Hepatocyte (in vitro differentiated cells): Measurements from ENCODE around the gene LRCH1. TPM values are rescaled to one million over a fixed set of nuclear protein-coding genes. Genes with fewer than 3 reads are reported as not detected.

Source experiments
- DNase-seq: peaks from one replicate; pipeline ENCODE4 v3.0.0-alpha.2; 2016; ENCODE audit warnings: low spot score
- H2AFZ ChIP-seq: fragments of 200-600 bp; sonication (generic); 2 replicates; pipeline ENCODE4 v1.6.0; 2016; ENCODE audit warnings: antibody characterized with exemption, mild to moderate bottlenecking
- H3K27ac ChIP-seq: fragments of 200-600 bp; sonication (generic); 2 replicates; pipeline ENCODE4 v1.5.1; 2016; ENCODE audit warnings: mild to moderate bottlenecking
- H3K27me3 ChIP-seq: fragments of 200-600 bp; sonication (generic); 2 replicates; pipeline ENCODE4 v1.6.1; 2016
- H3K36me3 ChIP-seq: fragments of 200-600 bp; sonication (generic); replicated peaks from 2 replicates; pipeline ENCODE4 v1.5.1; 2016; ENCODE audit warnings: low read depth; ENCODE audit not compliant: insufficient read depth
- H3K4me1 ChIP-seq: fragments of 200-600 bp; sonication (generic); 2 replicates; pipeline ENCODE4 v1.5.1; 2016; ENCODE audit warnings: mild to moderate bottlenecking, moderate library complexity; ENCODE audit not compliant: insufficient read depth
- H3K4me2 ChIP-seq: fragments of 200-600 bp; sonication (generic); 2 replicates; pipeline ENCODE4 v1.6.0; 2016
- H3K4me3 ChIP-seq: fragments of 200-600 bp; sonication (generic); 2 replicates; pipeline ENCODE4 v1.5.1; 2016; ENCODE audit warnings: mild to moderate bottlenecking
- H3K79me2 ChIP-seq: fragments of 200-600 bp; sonication (generic); 2 replicates; pipeline ENCODE4 v1.6.0; 2017; ENCODE audit warnings: mild to moderate bottlenecking
- H3K9me2 ChIP-seq: fragments of 200-600 bp; sonication (generic); replicated peaks from 2 replicates; pipeline ENCODE4 v1.6.0; 2017; ENCODE audit warnings: mild to moderate bottlenecking; ENCODE audit not compliant: insufficient read depth
- H3K9me3 ChIP-seq: fragments of 200-600 bp; sonication (generic); 2 replicates; pipeline ENCODE4 v1.5.1; 2016; ENCODE audit warnings: low read depth, mild to moderate bottlenecking
- H4K20me1 ChIP-seq: fragments of 200-600 bp; sonication (generic); 2 replicates; pipeline ENCODE4 v1.6.0; 2016; ENCODE audit warnings: mild to moderate bottlenecking; ENCODE audit not compliant: insufficient read depth, poor library complexity, severe bottlenecking
- CTCF ChIP-seq: fragments of 200-600 bp; sonication (generic); IDR thresholded peaks from 2 replicates; pipeline ENCODE4 v1.5.1; 2016; ENCODE audit warnings: antibody characterized with exemption, mild to moderate bottlenecking; ENCODE audit not compliant: poor library complexity
- EZH2 ChIP-seq: fragments of 200-600 bp; sonication (generic); IDR thresholded peaks from 2 replicates; pipeline ENCODE4 v1.6.1; 2016; ENCODE audit warnings: antibody characterized with exemption, mild to moderate bottlenecking, borderline replicate concordance
- EZH2phosphoT487 ChIP-seq: fragments of 200-600 bp; sonication (generic); IDR thresholded peaks from one replicate; pipeline ENCODE4 v1.6.1; 2018; ENCODE audit warnings: antibody characterized with exemption, mild to moderate bottlenecking, low read depth, moderate library complexity; ENCODE audit not compliant: unreplicated experiment, severe bottlenecking
- WGBS: methylation state at CpG from one replicate; pipeline ENCODE4 v1.1.6; 2016; ENCODE audit warnings: low lambda C conversion rate; ENCODE audit errors: missing lambda C conversion rate; 5-methylcytosine and 5-hydroxymethylcytosine counted together
- polyA plus RNA-seq: library from polyadenylated mRNA; unstranded; fragments of >200 nt; fragmentation: Nextera tagmentation; extraction: Ambion mirVana; gene quantifications from 2 replicates; pipeline ENCODE4 v1.2.1, GENCODE V29; 2016
- total RNA-seq: library from RNA; depleted of rRNA; stranded (reverse); fragments of >200 nt; gene quantifications from 2 replicates; pipeline ENCODE4 v1.2.3, GENCODE V29; 2014

Gene LRCH1
- total and polyA plus RNA-seq, 2 experiments from 2014 or later, result 5.7 to 14.1 TPM

GRCh38 chr13:46580362-46580839 is 27.4 kb downstream of the LRCH1 start:
- peaks cover 82% of the 10 kb centered on the region for H3K79me2 ChIP-seq
- WGBS, result 91% methylated on average over 5 of the region's 5 CpGs
- H3K27ac ChIP-seq, result no peak overlapping the region
- H2AFZ ChIP-seq, result no peak overlapping the region
- no peaks in the 10 kb centered on the region for H3K27me3 ChIP-seq
- H3K4me1 ChIP-seq, result peaks cover 23% of the 10 kb centered on the region
- no peak overlapping the region for H3K4me3 ChIP-seq
- peaks cover 12% of the 10 kb centered on the region for H4K20me1 ChIP-seq
- TF ChIP-seq EZH2phosphoT487 (no peak), EZH2 (no peak), CTCF (no peak)
- DNase-seq, result no peak
- no peaks in the 10 kb centered on the region for H3K9me2 ChIP-seq
- H3K9me3 ChIP-seq, result no peaks in the 10 kb centered on the region
- H3K36me3 ChIP-seq, result no peaks in the 10 kb centered on the region
- no peak overlapping the region for H3K4me2 ChIP-seq

GRCh38 chr13:46582190-46582589 is 29.2 kb downstream of the LRCH1 start:
- H3K4me1 ChIP-seq, result peaks cover 20% of the 10 kb centered on the region
- no peak overlapping the region for H3K4me3 ChIP-seq
- H3K36me3 ChIP-seq, result no peaks in the 10 kb centered on the region
- H4K20me1 ChIP-seq, result peaks cover 4% of the 10 kb centered on the region
- DNase-seq, result no peak
- no peak overlapping the region for H2AFZ ChIP-seq
- H3K27ac ChIP-seq, result no peak overlapping the region
- no peaks in the 10 kb centered on the region for H3K27me3 ChIP-seq
- no peaks in the 10 kb centered on the region for H3K9me3 ChIP-seq
- peaks cover 82% of the 10 kb centered on the region for H3K79me2 ChIP-seq
- no peak overlapping the region for H3K4me2 ChIP-seq
- TF ChIP-seq EZH2, result no peak
- TF ChIP-seq EZH2phosphoT487, result no peak
- no peak for TF ChIP-seq CTCF
- no peaks in the 10 kb centered on the region for H3K9me2 ChIP-seq
- WGBS, result 88% methylated on average over 2 of the region's 2 CpGs

- H3K27ac ChIP-seq, result peak overlapping the region; percentile 31
- H3K4me3 ChIP-seq, result no peak overlapping the region
- H4K20me1 ChIP-seq, result peaks cover 3% of the 10 kb centered on the region
- DNase-seq, result no peak
- 62% methylated on average over 7 of the region's 7 CpGs for WGBS
- H3K27me3 ChIP-seq, result no peaks in the 10 kb centered on the region
- H3K9me2 ChIP-seq, result no peaks in the 10 kb centered on the region
- H3K4me2 ChIP-seq, result peak overlapping the region; percentile 8
- H3K36me3 ChIP-seq, result no peaks in the 10 kb centered on the region
- no peak for TF ChIP-seq EZH2
- H2AFZ ChIP-seq, result no peak overlapping the region
- peaks cover 83% of the 10 kb centered on the region for H3K79me2 ChIP-seq
- H3K9me3 ChIP-seq, result no peaks in the 10 kb centered on the region
- H3K4me1 ChIP-seq, result peaks cover 23% of the 10 kb centered on the region
These were observed 34.0 kb downstream of the LRCH1 start for GRCh38 chr13:46586751-46587514.

- DNase-seq, result no peak
- Histone ChIP-seq H4K20me1 (peaks cover 10% of the 10 kb centered on the region), H3K79me2 (peaks cover 86% of the 10 kb centered on the region), H3K36me3 (no peaks in the 10 kb centered on the region), H3K9me2 (no peaks in the 10 kb centered on the region), H3K4me3 (no peak overlapping the region), H2AFZ (no peak overlapping the region), H3K4me1 (peaks cover 29% of the 10 kb centered on the region), H3K9me3 (no peaks in the 10 kb centered on the region), H3K27ac (no peak overlapping the region), H3K27me3 (no peaks in the 10 kb centered on the region), H3K4me2 (peak overlapping the region; percentile 8)
- TF ChIP-seq EZH2, result no peak
- no peak for TF ChIP-seq EZH2phosphoT487
- TF ChIP-seq CTCF, result no peak
- 47% methylated on average over 4 of the region's 4 CpGs for WGBS
These were observed 34.9 kb downstream of the LRCH1 start for GRCh38 chr13:46587807-46588418.
